ENCODE data around the gene HMGN1.
"Not testable (repeated sequence)": the region's sequence is repeated elsewhere in the genome, so short reads cannot be mapped to it uniquely, and the experiment has no call there.

Gene HMGN1
- total RNA-seq: 188 to 270 (median 229) reads per million in 4 donors

DNA sequence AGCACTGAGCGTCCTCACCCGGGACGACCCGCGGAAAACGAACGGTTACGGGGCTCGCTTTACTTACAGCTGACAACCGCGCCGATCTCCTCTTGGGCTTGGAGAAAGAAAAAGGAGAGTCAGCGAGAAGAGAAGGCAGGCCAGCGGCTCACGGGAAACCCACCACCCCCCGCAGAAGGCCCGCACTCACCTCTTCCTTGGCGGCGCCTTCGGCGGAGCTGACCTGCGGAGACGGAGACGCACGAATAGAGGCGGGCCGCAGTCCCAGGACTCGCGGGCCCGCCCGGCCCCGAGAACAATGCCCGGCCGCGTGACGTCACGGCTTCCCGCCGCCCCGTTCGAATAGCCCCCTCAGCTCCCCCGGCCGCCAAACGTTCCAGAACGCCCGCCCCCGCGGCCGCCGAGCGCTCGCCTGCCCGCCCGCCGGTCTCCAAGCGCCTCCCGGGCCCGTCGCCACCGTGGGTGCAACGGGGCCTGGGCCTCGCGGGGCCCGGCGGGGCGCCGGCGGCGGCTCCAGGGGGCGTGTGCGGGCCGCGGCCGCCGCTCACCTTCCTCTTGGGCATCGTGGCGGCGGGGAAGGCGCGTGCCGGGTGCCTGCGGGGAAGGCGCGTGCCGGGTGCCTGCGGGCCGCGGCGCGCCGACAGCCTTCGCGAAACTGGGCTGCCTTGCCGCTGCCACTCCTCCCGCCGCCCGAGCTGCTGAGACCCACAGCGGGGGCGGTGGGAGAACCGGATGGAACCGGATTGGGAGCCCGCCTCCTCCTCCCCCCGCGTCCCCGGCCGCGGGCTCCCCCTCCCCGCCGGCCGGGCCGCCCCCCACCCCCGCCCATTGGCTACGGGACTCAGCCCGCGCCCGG lies at the start of gene HMGN1:
TSS of gene HMGN1 (minus strand) at position 734 of the 856 bp plus-strand sequence. CDS start at position 563, 171 bp downstream.
- peak; percentile 78 to 92 (median 85) for DNase-seq

- no peak for DNase-seq
These were observed 48.9 kb upstream of the HMGN1 start for GRCh38 chr21:39397646-39398385.

DNA sequence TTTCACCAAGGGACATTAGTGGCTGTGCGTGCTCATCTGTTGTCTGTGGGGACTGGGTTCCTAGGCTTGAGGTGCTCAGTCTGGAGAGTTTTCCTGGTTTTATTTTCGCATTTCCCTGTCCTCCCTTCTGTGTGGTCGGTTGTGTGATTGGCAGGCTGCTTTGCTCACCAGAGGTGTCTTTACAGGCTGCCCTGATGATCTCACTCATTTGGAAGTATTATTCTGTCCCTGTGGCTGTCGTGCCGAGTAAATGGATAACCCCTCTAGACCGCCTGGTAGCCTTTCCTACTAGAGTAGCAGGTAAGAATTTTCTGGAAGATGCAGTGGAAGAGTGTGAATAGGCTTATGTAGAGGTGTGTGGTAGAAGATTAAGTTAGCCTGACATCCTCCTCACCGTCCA lies 44.1 kb upstream of the HMGN1 start:
- DNase-seq: no peak

DNA sequence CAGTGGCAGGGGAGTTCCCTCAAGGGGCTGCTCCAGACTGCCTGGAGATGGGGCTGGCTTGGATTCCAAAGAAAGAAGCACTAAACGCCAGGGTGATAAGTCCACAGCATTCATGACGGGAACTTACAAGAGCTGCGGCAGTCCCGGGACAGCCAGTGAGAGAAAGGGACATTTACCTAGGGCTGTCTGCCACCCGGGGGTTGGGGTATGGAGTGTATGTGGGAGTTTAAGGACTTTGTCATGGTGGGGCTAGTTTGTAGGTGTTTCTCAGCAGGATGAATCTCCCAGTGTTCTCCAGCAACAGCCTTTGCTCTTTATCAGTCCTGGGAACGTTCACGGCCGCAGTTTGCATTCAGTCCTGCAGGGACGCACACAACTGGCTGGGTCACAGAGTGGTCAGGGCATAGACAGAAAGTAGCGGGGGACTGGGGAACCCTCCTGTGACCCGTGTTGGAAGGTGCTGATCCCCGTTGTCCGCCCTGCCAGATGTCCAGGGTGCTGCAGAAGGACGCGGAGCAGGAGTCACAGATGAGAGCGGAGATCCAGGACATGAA lies 41.4 kb upstream of the HMGN1 start:
- no peak for DNase-seq

GRCh38 chr21:39388811-39389155 lies 39.9 kb upstream of the HMGN1 start:
- no peak for DNase-seq

GRCh38 chr21:39388038-39388810 lies 39.3 kb upstream of the HMGN1 start:
- DNase-seq: peak; percentile 79 to 86 (median 82)

GRCh38 chr21:39387461-39388037 lies 38.7 kb upstream of the HMGN1 start:
- DNase-seq: peak; percentile 86 to 90 (median 88)

DNA sequence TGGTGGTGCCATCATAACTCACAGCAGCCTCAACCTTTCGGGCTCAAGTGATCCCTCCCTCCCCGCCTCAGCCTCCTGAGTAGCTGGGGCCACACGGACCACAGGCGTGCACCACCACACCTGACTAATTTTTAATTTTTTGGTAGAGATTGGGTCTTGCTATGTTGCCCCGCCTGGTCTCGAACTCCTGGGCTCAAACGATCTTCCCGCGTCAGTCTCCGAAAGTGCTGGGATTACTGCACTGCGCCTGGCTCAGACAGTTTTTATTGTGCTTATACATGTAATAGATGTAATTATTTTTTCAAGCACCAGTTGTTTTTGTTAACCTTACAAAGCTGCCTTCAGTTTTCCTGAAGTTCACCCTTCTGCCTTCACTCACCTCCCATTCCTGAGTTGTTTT lies 38.0 kb upstream of the HMGN1 start:
- DNase-seq: no peak

DNA sequence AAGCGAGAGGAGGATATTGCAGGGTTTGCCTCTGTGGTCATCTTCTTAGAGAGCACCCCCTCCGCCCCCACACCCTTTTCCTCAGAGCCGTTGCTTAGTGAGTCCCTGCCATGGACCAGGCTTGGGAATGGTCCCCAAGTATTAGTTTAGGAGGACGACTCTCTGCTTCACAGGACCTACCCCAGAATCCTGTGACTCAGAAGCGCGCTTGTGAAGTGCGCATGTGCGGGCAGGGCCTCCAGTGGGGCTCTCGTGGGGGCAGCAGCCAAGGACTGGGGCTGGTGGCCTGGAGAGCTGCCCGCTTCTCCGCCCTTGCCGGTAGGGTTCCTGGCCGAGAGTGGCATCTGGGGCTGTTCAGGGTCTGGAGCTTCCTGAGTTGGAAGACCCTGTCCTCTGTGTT lies 37.3 kb upstream of the HMGN1 start:
- peak in 1 of 5 donors; percentile 10 for DNase-seq

GRCh38 chr21:39385299-39386145 lies 36.6 kb upstream of the HMGN1 start:
- DNase-seq: peak; percentile 14 to 69 (median 40)

DNA sequence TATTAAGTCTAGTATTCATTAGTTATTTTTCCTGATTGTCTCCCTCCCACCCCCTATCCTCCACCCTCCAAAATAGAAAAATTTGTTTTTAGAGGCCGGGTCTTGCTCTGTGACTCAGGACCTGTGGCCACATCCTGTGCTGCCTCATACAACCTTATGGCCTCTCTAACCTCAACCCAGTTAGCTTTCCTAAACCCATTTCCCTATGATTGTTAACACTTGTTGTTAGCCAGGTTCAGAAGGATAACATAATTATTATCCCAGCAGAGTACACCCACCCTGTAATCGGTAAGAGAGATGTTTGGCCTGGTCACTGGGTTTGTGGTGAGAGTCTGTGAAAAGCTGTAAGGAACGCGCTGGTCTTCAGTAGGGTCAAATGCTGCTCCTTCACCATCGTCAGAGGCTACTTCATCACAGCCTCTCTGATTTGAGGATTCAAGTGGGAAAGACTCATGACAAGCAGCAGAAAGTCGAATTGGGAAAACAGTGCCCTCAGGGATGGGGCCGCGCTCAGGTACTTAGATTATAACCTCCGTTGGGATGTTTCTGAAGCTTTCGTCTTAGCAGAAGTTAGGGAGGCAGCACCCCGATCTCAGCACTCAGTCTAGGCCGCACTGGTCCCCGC lies 35.9 kb upstream of the HMGN1 start:
- DNase-seq: no peak

DNA sequence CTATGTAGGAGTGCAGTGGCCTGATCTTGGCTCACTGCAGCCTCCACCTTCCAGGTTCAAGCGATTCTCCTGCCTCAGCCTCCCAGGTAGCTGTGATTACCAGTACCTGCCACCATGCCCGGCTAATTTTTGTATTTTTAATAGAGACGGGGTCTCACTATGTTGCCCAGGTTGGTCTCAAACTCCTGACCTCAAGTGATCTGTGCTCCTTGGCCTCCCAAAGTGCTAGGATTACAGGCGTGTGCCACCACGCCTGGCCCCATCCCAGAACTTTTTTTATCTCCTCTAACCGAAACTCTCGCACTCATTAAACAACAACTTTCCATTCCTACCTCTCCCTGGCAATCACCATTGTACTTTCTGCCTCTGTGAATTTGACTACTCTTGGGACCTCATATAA lies 33.2 kb upstream of the HMGN1 start:
- DNase-seq: not testable (repeated sequence)

DNA sequence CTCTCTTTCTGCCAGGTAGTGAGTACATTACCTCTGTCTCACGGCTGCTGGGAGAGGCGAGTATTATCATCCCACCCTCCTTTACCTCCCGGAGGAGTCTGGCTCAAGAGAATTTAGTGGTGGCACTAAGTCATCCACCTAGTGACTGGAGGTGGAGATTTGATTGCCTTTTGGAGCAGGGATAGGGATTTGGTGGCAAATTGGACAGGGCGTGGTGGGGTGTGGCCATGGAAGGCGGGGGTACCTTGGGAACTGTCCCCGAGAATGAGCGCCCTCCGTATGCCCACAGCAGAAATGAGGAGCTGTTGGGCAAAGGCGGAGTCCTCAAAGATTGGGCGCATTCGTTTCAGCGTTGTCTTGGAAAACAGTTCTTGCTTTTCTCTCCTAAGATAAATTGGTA lies 32.1 kb upstream of the HMGN1 start:
- no peak for DNase-seq

DNA sequence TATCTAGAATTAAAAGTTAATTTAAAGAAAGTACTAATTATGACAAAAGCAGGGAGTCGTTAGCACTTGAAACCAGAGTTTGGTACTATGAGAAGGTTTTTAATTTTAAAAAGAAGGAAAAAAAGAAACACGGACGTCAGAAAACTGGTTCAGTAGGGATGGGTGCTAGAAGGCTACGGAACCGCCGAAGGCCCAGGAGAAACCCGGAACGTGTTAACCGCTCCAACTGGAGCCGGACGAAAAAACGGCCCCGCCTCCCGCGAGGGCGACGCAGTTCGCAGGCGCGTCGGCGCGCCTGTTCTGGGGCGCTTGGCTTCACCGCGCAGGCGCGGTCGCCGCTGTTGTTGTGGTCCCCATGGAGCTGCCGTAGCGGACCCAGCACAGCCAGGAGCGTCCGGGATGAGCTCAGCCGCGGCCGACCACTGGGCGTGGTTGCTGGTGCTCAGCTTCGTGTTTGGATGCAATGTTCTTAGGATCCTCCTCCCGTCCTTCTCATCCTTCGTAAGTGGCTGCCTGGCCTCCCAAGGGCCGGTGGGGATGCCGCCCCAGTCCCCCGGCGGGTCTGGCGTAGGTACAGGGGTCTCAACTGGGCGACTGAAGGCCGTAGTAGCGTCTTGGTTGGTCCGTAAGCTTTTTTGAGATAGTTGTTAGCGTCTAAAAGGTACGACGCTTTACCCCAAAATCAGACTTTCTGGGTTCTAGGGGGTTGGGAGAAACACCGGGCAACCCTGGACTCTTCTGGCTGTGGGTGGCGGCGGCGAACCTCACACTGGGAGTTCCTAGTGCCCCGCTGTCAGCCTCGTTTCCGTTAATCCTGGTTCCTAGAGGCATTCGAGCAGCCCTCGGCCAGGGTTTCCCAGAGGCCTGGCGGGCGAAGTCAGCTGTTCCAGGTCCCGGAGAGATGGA lies 31.4 kb upstream of the HMGN1 start:
- peak; percentile 82 to 94 (median 83) for DNase-seq

DNA sequence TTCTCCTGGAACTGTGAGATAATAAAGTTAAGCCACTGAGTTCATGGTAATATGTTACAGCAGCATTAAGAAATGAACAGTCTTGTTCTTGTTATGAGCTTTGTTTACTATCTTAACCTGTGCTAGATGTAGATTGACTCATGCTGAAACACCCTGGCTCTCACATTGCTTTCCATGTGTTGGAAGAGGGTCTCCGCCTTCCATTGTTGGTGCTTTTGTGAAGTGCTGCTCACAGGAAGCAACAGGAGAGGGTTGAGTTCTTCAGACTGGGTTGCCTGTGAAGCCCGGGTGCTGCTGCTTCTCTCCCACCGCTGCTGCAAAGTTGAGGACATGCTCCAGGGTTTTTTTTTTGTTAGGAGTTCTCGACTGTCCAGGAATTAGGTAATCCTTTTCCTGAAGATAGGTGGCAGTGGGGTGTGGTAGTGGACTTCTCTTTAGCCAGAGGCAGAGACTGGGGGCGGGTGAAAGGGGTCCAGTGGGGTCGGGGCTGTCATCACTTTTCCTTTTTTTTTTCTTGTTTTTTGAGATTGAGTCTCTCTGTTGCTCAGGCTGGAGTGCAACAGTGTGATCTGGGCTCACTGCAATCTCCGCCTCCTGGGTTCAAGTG lies 28.7 kb upstream of the HMGN1 start:
- DNase-seq: peak in 1 of 5 donors; percentile 51

DNA sequence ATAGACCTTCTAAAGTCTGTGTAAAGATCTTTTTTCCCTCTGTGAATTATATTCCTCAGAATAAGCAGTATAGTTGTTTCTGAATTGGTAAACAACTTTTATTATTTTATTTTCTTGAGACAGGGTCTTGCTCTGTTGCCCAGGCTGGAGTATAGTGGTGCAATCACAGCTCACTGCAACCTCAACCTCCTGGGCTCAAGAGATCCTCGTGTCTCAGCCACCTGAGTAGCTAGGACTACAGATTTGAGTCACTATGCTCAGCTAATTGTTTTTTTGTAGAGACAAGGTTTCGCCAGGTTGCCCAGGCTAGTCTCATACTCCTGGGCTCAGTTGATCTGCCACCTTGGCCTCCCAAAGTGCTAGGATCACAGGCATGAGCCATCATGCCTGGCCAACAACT lies 26.6 kb upstream of the HMGN1 start:
- peak in 1 of 5 donors; percentile 43 for DNase-seq

- no peak for DNase-seq
These were observed 25.2 kb upstream of the HMGN1 start for GRCh38 chr21:39374046-39374445.

GRCh38 chr21:39373634-39374033 lies 24.7 kb upstream of the HMGN1 start:
- DNase-seq: no peak

GRCh38 chr21:39369896-39370288 lies 21.0 kb upstream of the HMGN1 start:
- DNase-seq: not testable (repeated sequence)

Measured in T-helper 1 cell (primary cell).